ENCODE data around the gene FTO.

FTO gene

GRCh38 chr16:53755026-53755910, 51.3 kb downstream of the FTO start:
- DNase-seq (ENCODE audit: low spot score): no peak

DNA sequence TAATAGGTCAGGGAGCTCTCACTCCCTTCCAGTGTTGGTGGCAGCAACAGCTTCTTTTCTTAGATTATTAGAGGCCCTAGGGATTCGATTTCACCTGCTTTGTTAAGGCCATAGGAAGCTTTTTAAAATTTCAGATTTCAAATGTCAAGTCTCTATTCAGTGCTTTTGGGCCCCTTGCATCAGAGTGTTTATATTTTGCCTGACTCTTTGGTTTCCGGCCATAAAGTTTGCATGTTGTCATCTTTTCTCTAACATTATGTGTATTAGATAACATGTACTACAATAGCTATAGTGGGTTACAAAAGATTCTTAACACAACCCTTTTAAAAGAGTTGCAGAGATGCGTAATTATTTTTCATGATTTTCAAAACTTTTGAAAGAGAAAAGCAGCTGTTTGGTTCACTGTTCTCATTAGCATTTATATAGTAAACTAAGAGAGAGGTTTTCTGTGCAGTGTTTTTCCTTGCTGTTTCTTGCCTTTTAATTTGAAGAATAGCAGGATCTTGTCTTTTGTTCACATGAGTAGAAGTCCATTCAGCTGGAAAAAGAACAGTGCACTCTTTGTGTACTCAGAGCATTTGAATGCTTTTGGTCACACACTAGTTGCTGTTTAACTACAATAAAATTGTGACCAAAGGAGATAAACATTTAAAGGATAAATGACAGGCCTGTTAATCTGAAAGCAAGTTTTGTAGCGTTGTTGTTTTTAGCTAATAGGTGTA, 52.5 kb downstream of the FTO start:
- no peak for DNase-seq (ENCODE audit: low spot score)

DNA sequence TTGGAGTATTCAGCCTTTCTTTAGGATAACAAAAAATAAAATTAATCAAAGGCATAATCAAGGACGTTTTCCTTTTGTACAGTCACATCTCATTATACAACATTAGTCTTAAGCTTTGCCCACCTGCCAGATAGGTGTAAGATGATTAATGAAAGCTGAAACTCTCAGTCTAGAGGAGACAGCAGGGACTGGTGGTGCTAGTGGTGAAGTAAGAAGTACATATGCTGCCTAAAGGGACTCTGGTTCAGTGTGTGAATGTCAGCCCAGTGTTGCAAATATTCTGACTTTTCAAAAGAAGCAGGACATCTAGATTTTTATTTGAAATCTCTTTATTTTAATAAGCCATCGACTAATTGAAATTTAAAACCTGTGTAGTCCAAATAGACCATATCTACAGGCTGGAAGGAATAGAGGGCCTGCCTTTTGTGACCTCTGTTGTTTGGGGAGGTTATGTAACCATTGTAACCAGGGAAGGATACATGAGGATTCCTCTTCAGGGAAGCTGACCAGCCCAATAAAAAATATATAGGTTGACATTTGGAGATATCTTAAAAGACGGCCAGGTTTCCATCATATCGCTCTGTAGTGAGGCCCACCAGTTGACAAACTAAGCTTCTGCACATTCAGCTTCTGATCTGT, 54.1 kb downstream of the FTO start:
- no peak for DNase-seq (ENCODE audit: low spot score)

- DNase-seq (ENCODE audit: low spot score): no peak
Observed at GRCh38 chr16:53761962-53762703, 58.2 kb downstream of the FTO start.

- DNase-seq (ENCODE audit: low spot score): no peak
Observed at GRCh38 chr16:53766304-53767016, 62.5 kb downstream of the FTO start.

- DNase-seq (ENCODE audit: low spot score): no peak
Observed at GRCh38 chr16:53768167-53768566, 64.2 kb downstream of the FTO start.

DNA sequence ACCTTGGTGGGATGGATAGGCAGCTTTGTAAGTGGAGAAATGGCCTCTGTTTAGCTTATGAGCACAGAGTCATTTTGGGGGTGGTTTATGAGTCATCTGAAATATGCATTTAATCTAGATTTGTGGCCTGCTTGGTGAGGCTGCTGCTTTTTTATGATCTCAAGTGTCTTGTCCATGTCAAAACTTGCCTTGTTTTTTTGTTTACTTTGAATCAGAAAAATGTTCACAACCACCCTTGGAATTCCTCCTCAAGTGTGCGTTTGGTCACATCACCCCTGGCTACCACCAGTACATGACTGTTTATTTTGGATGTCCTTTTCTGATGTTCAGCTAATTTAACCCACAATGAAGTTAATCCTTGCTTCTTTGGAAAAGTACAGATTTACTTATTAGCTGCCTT, 64.6 kb downstream of the FTO start:
- DNase-seq (ENCODE audit: low spot score): no peak

DNA sequence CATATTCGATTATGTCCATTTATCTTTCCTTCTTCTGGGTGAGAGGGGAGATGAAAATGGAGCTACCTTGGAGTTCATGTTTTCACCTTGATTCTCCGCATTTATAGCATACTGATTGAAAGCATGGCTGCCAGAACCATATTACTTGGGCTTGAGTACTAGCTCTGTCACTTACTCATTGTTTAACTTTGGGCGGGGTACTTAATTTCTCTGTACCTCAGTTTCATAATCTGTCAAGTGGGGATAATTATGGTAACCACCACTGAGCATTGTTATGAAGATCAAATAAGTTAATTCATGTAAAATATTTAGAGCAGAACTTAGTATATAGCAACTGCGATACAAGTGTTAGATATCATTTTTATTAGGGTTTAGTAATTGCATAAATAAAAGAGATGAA, 65.2 kb downstream of the FTO start:
- no peak for DNase-seq (ENCODE audit: low spot score)

DNA sequence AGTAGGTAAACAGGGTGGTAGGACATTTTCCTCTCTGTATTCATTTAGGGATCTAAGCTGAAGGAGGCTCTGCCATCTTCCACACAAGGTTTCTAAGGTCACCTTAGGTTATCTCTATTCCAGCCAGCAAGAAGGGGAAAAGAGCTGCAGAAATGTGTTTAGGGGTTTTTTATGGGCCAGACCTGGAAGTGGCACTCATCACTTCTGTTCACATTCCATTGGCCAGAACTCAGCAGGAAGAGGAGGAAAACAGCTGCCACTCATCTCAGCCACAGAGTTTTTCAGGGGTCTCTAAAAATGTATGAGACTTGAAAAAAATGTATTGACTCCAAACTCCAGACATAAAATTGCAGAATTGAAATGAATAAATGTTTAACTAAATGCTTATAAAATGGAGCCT, 65.8 kb downstream of the FTO start:
- DNase-seq (ENCODE audit: low spot score): no peak

DNA sequence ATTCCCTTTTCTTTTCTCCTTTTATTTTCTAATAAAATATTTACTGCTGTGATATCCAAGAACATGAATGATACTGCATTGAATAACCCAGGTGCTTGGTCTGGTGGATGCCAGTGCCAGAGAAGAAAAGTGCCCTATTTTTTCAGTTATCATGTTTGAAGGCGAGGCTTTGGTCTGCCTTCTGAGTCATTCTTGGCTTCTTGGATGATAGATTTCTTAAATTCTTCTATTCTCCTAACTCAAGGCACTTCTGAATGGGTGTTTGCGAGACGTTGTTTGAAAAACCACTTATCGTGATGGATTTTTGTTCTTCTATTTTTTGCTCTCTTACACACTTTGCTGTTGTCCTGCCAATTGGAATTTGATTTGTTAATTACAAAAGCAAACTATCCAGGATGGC, 66.7 kb downstream of the FTO start:
- DNase-seq (ENCODE audit: low spot score): no peak

GRCh38 chr16:53771655-53772497, 67.9 kb downstream of the FTO start:
- no peak for DNase-seq (ENCODE audit: low spot score)

GRCh38 chr16:53773150-53773846, 69.3 kb downstream of the FTO start:
- DNase-seq (ENCODE audit: low spot score): no peak

DNA sequence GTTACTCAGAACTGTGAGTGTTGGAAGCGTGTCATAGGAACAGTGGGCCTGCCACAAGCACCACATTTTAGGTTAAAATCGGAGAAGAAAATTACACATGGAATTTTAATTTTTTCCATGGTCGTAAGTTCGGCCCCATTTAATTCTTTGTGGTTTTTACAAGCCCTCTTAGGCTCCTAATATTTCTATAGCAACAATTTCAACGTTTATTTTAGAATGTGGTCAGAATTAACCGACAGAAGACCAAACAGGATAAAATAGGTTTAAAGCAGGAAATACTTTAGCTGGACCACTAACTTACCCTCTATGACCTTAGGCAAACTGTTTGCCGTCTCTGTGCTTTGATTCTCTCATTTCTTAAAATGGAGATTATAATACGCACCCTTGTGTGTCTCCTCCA, 69.9 kb downstream of the FTO start:
- no peak for DNase-seq (ENCODE audit: low spot score)

GRCh38 chr16:53775106-53775820, 71.3 kb downstream of the FTO start:
- DNase-seq (ENCODE audit: low spot score): no peak

GRCh38 chr16:53775821-53776431, 72.0 kb downstream of the FTO start:
- no peak for DNase-seq (ENCODE audit: low spot score)

DNA sequence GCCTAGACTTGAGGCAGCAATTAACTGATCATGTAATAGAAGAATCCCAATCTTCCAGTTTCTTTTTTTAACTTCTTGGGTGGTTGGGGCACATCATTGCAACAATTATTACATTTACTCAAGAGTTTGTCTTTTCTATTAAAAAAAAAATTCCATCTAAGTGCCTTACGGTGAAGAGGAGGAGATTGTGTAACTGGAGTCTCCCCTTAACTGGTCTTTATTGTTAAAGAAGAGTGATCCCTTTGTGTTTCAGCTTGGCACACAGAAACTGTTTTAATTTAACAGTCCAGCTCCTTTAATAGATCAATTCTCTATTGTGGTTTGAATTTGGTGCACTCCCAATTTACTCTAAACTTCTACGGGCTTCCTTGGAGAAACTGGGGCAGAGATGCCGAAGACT, 75.2 kb downstream of the FTO start:
- DNase-seq (ENCODE audit: low spot score): no peak

DNA sequence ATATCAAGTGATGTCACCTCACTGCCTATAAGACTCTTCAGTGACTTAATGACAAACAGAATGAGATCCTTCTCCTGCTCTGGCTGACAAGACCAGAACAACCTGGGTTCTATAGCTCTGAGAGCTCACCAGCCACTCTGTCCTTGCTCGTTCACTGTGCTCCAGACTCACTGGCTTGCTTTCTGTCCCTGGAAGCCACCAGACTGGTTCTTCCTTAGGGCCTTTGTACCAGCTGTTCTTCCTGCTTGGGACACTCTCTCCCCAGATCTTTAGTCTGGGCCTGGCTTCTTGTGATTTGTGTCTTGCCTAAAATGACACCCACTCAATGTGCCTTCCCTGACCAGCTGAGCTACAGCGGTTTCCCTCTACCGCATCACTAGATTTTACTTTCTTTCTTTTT, 76.1 kb downstream of the FTO start:
- DNase-seq (ENCODE audit: low spot score): no peak

DNA sequence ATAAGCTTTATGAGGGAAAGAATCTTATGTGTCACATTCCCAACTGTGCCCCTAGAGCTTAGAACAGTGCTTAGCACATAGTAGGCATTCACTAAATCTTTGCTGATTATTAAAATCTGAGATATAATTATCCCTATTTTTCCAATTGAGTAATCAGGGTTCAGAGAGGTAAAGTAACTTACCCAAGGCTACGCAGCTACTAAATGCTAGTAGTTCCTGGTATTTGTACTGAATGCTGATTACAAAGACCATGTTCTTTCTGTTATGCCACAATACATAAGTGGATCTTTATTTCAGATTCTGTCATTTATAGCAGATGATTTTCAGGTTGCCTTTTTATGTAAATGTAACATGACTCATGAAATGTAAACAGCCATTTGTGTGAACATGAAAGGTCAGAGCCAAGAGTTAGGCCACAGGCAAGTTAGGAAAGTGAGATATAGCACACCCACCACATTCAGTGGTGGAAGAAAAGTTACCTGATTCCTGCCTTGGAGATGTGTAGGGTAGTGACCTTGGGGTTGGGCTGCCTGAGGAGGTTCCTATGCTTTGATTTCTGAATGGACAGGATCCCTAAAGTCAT, 77.2 kb downstream of the FTO start:
- no peak for DNase-seq (ENCODE audit: low spot score)

GRCh38 chr16:53782148-53782547, 78.2 kb downstream of the FTO start:
- DNase-seq (ENCODE audit: low spot score): no peak

Data from HuH-7.5 (cell line).